Brain microvascular endothelial cell (primary cell): ENCODE data around the gene VDR.

Source experiments
- DNase-seq: peaks from one replicate; pipeline ENCODE4 v3.0.0-alpha.2; 2020
- H3K27ac ChIP-seq: fragments of 250-450 bp; sonication (Bioruptor Pico); 2 replicates; pipeline ENCODE4 v1.5.1; 2020; ENCODE audit warnings: mild to moderate bottlenecking, moderate library complexity
- H3K27me3 ChIP-seq: fragments of 250-450 bp; sonication (Bioruptor Pico); replicated peaks from 2 replicates; pipeline ENCODE4 v1.5.1; 2020; ENCODE audit warnings: mild to moderate bottlenecking
- H3K36me3 ChIP-seq: fragments of 250-450 bp; sonication (Bioruptor Pico); replicated peaks from 2 replicates; pipeline ENCODE4 v1.5.1; 2020; ENCODE audit warnings: mild to moderate bottlenecking
- H3K4me3 ChIP-seq: 2 replicates; pipeline ENCODE4 v1.5.1; 2011; ENCODE audit warnings: low read depth, mild to moderate bottlenecking, control low read depth, low read length, moderate library complexity
- in situ Hi-C: cut with HindIII; loops from 2 replicates; pipeline ENCODE4 v1.10.0; 2017; ENCODE audit warnings: low sequenced_read_pairs, low pct_ligation_motif_present
- TF ChIP-seq, protein P1 (sequence below): IDR thresholded peaks from 2 replicates; pipeline ENCODE4 v1.5.1; 2011; ENCODE audit warnings: low read depth, mild to moderate bottlenecking, moderate library complexity, low read length, control low read depth, inconsistent platforms; ENCODE audit errors: missing control alignments

The VDR gene

GRCh38 chr12:47888153-47888819, 16.5 kb downstream of the VDR start:
- H3K4me3 ChIP-seq, result no peak overlapping the region
- DNase-seq, result no peak
- TF ChIP-seq, protein P1, sequence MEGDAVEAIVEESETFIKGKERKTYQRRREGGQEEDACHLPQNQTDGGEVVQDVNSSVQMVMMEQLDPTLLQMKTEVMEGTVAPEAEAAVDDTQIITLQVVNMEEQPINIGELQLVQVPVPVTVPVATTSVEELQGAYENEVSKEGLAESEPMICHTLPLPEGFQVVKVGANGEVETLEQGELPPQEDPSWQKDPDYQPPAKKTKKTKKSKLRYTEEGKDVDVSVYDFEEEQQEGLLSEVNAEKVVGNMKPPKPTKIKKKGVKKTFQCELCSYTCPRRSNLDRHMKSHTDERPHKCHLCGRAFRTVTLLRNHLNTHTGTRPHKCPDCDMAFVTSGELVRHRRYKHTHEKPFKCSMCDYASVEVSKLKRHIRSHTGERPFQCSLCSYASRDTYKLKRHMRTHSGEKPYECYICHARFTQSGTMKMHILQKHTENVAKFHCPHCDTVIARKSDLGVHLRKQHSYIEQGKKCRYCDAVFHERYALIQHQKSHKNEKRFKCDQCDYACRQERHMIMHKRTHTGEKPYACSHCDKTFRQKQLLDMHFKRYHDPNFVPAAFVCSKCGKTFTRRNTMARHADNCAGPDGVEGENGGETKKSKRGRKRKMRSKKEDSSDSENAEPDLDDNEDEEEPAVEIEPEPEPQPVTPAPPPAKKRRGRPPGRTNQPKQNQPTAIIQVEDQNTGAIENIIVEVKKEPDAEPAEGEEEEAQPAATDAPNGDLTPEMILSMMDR, result no peak
- no peaks in the 10 kb centered on the region for H3K27me3 ChIP-seq
- peaks cover 2% of the 10 kb centered on the region for H3K36me3 ChIP-seq
- H3K27ac ChIP-seq, result no peak overlapping the region
- in situ Hi-C loops, result no loop called here

- no peaks in the 10 kb centered on the region for H3K27me3 ChIP-seq
- DNase-seq, result no peak
- in situ Hi-C loops, result no loop called here
- H3K4me3 ChIP-seq, result no peak overlapping the region
- no peak overlapping the region for H3K27ac ChIP-seq
- TF ChIP-seq, protein P1, result no peak
- H3K36me3 ChIP-seq, result peaks cover 2% of the 10 kb centered on the region
These were observed 17.3 kb downstream of the VDR start for GRCh38 chr12:47887529-47887928.

DNA sequence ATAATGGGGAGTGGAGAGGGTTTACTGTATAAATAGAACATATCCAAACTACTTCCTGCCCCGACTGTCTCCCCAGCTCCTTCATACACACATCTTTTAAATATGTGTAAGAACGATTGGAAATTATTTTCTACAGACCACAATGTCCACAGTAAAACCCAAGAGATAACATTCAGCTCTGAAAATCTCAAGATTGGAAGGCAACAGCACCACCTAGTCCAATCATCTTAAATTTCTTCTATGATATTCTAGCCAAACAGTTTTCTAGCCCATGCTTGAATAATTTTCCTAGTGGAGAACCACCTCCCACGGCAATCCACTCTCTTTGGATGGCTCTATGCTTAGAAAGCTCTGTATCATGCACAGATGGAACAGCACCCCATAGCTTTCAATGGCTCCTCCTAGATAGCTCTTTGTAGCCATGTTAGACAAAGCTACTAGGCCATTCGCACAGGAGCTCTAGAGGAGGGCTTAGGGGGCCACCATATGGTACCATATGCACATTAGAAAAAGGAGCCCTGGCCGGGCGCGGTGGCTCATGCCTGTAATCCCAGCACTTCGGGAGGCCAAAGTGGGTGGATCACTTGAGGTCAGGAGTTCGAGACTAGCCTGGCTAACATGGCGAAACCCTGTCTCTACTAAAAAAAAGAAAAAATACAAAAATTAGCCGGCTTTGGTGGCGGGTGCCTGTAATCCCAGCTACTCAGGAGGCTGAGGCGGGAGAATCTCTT, 18.1 kb downstream of the VDR start:
- no peak overlapping the region for H3K4me3 ChIP-seq
- in situ Hi-C loops, result no loop called here

DNA sequence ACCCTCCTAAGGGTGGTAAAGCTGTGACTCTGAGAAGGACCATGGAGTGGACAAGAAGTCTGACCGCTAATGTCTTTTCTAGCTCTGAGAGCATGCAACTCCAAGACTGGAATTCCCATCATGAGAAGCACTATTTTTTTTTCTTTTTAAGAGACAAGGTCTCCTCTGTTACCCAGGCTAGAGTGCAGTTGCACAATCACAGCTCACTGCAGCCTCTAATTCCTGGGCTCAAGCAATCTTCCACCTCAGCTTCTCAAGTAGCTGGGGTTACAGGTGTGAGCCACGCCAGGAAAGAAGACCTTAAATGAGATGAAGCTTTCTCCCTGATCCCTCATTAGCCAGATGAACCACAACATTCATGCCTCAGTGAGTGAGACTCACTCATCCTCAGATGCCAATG, 19.2 kb downstream of the VDR start:
- DNase-seq, result no peak
- no peaks in the 10 kb centered on the region for H3K36me3 ChIP-seq
- H3K27me3 ChIP-seq, result no peaks in the 10 kb centered on the region
- H3K27ac ChIP-seq, result no peak overlapping the region
- no peak overlapping the region for H3K4me3 ChIP-seq
- TF ChIP-seq, protein P1, result no peak
- in situ Hi-C loops, result no loop called here

More for the DNA sequence above, 18.1 kb downstream of the VDR start:
- TF ChIP-seq, protein P1, result peak; percentile 14
- no peaks in the 10 kb centered on the region for H3K36me3 ChIP-seq
- H3K27me3 ChIP-seq, result no peaks in the 10 kb centered on the region
- no peak overlapping the region for H3K27ac ChIP-seq
- no peak for DNase-seq

DNA sequence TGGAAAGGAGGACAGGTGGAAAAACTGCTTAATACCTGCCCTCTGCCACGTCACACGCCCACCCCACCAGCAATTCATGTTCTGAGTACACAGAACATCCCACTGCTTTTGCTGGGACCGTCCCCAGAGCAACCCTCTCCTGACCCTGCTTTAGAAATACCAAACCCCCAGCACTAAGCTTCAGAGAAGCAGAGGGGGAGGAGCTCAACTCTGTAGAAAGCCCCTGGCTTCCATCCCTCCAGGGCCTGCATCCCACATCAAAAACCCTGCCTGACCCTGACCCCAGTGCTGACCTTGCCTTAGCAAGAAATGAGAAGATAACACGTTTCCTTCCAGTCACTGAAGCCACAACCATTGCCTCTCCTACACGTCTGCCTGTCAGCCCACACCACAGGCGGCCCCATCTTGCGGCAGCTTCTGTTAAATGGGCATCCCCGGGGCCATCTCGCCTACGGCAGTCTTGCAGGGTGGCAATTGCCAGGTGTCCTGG, 19.7 kb downstream of the VDR start:
- DNase-seq, result no peak
- no peaks in the 10 kb centered on the region for H3K27me3 ChIP-seq
- in situ Hi-C loops, result no loop called here
- no peak overlapping the region for H3K27ac ChIP-seq
- H3K36me3 ChIP-seq, result no peaks in the 10 kb centered on the region
- no peak overlapping the region for H3K4me3 ChIP-seq
- TF ChIP-seq, protein P1, result no peak
